Measurements from ENCODE around the gene PRPF39. TPM values are rescaled to one million over a fixed set of nuclear protein-coding genes. Genes with fewer than 3 reads are reported as not detected.

PRPF39 gene
- total and polyA plus RNA-seq, 2 of the 4 experiments (the other 2 are of a cell fraction) = 18.1 to 29.6 TPM

- TF ChIP-seq FOS (IDR thresholded peaks at IDR 0.05; ENCODE audit: low read depth, low read length) (no peak), BHLHE40 (IDR thresholded peaks at IDR 0.05; ENCODE audit: low read depth, low read length) (no peak), USF2 (IDR thresholded peaks at IDR 0.05; ENCODE audit: low read depth, low read length) (no peak), POLR2A (IDR thresholded peaks at IDR 0.05; ENCODE audit: low read depth, low read length) (no peak), ELK1 (IDR thresholded peaks at IDR 0.05; ENCODE audit: borderline replicate concordance, low read depth, low read length) (no peak)
- no peak overlapping the region for H3K23ac ChIP-seq (ENCODE audit: low read depth, low read length)
- H3K27ac ChIP-seq (ENCODE audit: insufficient read depth, low read length) = no peak overlapping the region
- H2AK9ac ChIP-seq (replicated peaks; ENCODE audit: low read depth, low read length, poor library complexity) = no peak overlapping the region
- no peak overlapping the region for H2AFZ ChIP-seq (replicated peaks; ENCODE audit: low read length, poor library complexity)
- no peak overlapping the region for H2BK120ac ChIP-seq (ENCODE audit: low read depth, low read length)
- no peak overlapping the region for H3K4ac ChIP-seq (ENCODE audit: low read depth, low read length)
- no peak overlapping the region for H4K5ac ChIP-seq (ENCODE audit: low read depth, low read length)
- H3K4me1 ChIP-seq (ENCODE audit: control insufficient read depth, insufficient read depth, low read length) = no peaks in the 10 kb centered on the region
- H4K8ac ChIP-seq (ENCODE audit: low read depth in 2 of 2, low read length in 2 of 2) = no peak overlapping the region
- no peak overlapping the region for H3K4me2 ChIP-seq (ENCODE audit: low read depth, low read length)
- H3K56ac ChIP-seq (ENCODE audit: extremely low read depth, insufficient read depth, low read length) = no peak overlapping the region
- H2BK5ac ChIP-seq (ENCODE audit: low read depth, low read length, poor library complexity, severe bottlenecking) = no peak overlapping the region
- intact Hi-C loops (cut with micrococcal nuclease) = no loop called here
- ChIA-PET POLR2A (ENCODE audit: unreplicated experiment) (no interaction called here), CTCF (interaction anchor here (0.7 to 1.1 kb wide), 2 partner anchors 8 to 17 kb away, joined by 4 to 6 read pairs; no protein-coding TSS in a partner anchor)
- H3K9me3 ChIP-seq (ENCODE audit: control insufficient read depth, insufficient read depth, low read length) = peaks cover 2% of the 10 kb centered on the region; the same call in 1 of the 2 replicates
- in situ Hi-C loops (cut with MboI; ENCODE audit: low sequenced_read_pairs) = no loop called here
- H3K79me1 ChIP-seq (ENCODE audit: low read depth in 1 of 2, low read length in 2 of 2) = no peaks in the 10 kb centered on the region; a peak in 1 of 4 replicates
- H3K36me3 ChIP-seq (ENCODE audit: control insufficient read depth, insufficient read depth, low read length) = peaks cover 4% of the 10 kb centered on the region
- H3K18ac ChIP-seq (ENCODE audit: low read depth, low read length) = no peak overlapping the region
- H2BK15ac ChIP-seq (ENCODE audit: low read depth, low read length) = no peak overlapping the region
- H2BK20ac ChIP-seq (ENCODE audit: low read depth, low read length) = no peak overlapping the region
- dilution Hi-C loops (cut with HindIII; ENCODE audit: low sequenced_read_pairs, unreplicated experiment) = no loop called here
- H3K9me1 ChIP-seq (ENCODE audit: insufficient read depth, low read length) = no peaks in the 10 kb centered on the region
- no peaks in the 10 kb centered on the region for H4K20me1 ChIP-seq (ENCODE audit: insufficient read depth, low read length)
- H3K9ac ChIP-seq (ENCODE audit: low read depth, low read length) = no peak overlapping the region
- no TSS peak for BruUV-seq (replicated peaks)
- H3K4me3 ChIP-seq (ENCODE audit: insufficient read depth, low read depth, low read length) = no peak overlapping the region
- DNase-seq (no peak), ATAC-seq (ENCODE audit: low read depth) (no peak)
- no peak overlapping the region for H4K91ac ChIP-seq (ENCODE audit: insufficient read depth, low read depth, low read length)
- no peaks in the 10 kb centered on the region for H3K27me3 ChIP-seq (ENCODE audit: control insufficient read depth, insufficient read depth, low read length)
- no peak overlapping the region for H3K14ac ChIP-seq (replicated peaks; ENCODE audit: low read depth, low read length)
- H2AK5ac ChIP-seq (ENCODE audit: low read depth, low read length) = no peak overlapping the region
- no CpG with 5 or more reads among the region's 2 CpGs for WGBS, 2 experiments (ENCODE audit: extremely low coverage in 2 of 2, insufficient read length in 1 of 2)
Observed at GRCh38 chr14:45057349-45057748, 26.6 kb upstream of the PRPF39 start.
